ENCODE data around the gene TEX11.

Gene TEX11

DNA sequence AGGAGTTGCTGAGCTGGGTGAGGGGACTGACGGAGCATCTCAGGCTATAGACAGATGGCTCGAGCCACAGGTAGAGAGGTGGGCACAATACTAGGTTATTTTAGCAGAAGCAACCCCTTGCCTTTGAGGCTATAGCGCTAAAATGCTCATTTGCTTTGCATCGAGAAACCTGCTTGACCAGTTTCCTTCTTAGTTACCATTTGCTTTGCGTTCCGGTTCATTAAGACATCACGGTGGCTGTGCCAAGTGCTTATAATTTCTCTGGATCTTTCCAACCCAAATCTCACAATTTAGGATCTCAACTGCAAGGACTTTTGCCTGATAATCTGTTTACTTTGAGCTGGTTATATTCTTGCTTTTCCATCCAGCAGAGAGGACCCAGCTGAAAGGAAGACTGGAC is 423.0 kb downstream of the TEX11 start:
- DNase-seq: no peak

DNA sequence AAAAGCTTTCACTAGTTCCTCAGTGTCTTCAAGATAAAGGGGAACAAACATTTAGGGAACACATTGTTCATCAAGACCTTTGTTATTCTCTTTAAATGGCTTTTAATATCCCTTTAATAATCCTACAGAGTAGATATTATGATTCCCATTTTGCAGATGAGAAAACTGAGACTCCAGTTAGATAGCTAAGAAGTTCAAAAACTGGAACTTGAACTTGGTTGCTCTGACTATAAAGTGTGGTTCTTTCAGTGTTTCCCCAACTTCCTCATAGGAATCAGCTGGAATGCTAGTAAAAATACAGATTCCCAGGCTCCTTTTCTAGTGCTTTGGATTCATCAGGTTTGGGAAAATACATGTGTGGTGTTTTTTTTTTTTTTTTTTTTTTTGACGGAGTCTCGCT is 426.2 kb downstream of the TEX11 start:
- DNase-seq: no peak

DNA sequence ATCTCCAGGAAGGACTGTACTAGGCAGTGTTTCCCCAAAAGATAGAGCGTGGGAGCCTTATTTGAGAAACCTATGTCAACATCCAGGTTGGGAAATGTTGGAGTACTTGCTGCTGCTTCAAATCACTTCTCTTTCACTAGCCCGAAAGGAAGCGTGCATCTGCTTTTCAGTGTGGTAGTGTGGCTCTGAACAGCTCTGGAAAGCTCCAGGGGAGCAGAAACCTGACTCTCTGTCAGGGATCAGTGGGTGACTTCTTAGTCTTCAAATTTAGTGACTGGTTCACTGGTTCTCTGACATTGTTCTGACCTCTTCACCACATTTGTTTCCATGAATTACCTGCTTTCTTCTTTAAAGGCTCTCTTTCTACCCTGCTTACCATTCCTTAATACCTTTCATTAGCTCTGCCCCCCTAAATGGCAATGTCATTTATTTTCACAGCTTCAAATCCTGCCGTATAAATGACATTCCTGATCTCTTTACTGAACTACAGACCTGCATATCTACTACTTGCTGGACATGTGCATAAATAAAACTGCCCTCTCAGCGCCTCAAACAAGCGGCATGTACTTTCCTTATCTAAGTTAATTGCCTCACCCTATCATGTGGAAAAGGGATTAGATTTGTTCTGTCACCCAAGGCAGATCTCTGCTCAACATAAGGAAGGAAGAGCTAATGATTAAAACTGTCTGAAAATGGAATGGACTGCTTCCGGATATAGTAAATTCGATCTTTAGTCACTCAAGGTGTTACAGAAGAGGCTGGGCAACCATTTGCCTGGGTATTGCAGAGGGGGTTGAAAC is 426.8 kb downstream of the TEX11 start:
- DNase-seq: no peak

DNA sequence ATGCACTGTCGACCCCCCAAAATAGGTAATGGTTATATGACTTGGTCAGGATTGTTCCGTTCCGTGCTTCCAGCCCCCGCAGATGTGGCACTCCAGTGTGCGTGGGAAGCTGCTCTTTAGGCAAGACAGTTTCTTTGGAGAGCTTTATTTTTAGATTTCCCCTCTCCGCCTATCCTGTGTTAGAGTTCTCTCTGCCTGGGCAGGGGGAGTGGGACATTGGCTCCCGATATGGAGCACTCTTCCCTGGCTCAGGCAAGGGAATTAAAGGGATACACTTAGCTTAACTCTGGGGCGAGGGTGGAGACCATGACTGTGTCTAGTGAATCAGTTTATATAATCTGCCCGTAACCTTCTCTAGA is 427.9 kb downstream of the TEX11 start:
- no peak for DNase-seq

DNA sequence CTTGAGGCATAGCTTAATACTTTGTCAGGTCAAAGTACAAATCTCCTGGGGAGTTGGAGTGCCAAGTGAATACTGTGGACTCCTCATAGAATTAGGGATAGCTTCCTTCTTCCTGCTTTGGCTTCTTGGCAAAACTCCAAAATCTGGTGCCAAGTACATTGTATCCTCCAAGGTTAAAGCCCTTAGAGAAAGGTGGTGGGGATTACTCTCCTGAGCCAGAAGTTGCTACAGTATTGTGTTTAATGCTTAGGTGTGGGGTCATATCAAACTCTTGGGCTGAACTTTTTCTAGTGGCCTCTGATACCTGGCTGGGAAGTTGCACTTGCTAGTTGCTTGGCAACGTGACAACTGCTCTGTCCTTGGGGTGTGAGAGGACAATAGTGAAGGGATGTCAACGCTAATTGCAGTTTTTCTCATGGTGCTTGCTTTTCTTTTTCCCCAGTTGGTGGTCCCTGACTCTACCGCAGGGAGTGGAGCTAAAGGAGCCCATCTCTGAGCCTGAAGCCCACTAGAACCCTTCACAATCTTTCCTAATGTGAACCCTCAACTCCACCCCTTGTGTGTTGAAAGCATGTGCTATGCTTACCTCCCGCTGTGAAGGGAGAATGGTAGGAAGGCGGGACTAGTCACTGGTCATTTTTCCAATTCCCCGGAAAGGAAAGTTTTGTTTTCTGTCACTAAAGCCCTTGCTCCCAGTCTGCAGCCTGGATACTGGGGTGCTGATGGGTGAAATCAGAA is 428.4 kb downstream of the TEX11 start:
- DNase-seq: no peak

DNA sequence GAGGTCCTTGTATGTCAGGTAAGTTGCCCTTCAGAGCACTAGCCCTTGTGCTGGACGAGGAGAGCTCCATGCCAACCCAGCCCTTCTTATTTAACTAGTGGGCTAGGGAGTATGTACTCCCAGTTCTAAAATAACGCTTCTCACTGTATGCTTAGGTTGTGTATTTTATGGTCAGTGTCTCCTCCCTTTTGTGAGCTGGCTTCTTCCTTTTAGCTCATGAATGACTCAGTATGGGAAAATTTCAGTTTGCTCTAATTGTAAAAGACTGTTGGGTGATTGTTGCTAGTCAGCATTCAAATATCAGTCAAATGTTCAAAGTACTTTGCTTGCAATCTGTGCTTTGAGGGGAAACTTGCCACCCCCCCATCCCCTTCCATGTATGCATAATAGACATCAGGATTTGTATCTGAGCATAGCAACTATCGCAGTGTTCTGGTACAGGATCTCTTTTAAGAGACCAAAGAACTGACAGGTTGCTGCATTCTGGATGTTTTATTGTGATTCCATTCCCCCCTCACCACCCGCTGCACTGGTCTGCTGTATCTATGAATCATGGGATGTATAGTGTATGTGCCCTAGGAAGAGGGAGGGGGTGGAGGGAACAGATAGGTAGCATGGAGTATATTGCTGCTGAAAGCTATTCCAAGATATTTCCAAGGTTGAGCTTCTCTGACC is 429.1 kb downstream of the TEX11 start:
- DNase-seq: no peak
